HEK293 (cell line): ENCODE measurements around the gene KNOP1.

Experiments
- CTCF ChIA-PET: fragments of 350-600 bp; formaldehyde crosslinking; extraction: SDS; loops from one replicate; lab custom pipeline; 2021; ENCODE audit warnings: antibody characterized with exemption; lab: Yijun Ruan, JAX
- POLR2A ChIA-PET: fragments of 300-600 bp; formaldehyde crosslinking; extraction: SDS; loops from one replicate; lab custom pipeline; 2020; ENCODE audit warnings: antibody characterized with exemption, inconsistent platforms; lab: Yijun Ruan, JAX
- H3K27ac ChIP-seq: fragments of 200-500 bp; sonication (Bioruptor generic); 2 replicates; pipeline ENCODE4 v1.5.1; 2014; ENCODE audit warnings: low read depth, low read length, control low read depth, inconsistent platforms; ENCODE audit errors: extremely low read depth
- H3K36me3 ChIP-seq, 2 experiments: fragments of 200-500 bp in 1 of 2; sonication (Bioruptor generic) in 1 of 2; 1 replicate in 1 of 2; 2 replicates in 1 of 2; pipeline ENCODE4 v1.5.1; 2014 to 2017; ENCODE audit warnings: inconsistent platforms in 2 of 2, low read length in 2 of 2; ENCODE audit not compliant: control insufficient read depth in 2 of 2, insufficient read depth in 1 of 2
- H3K4me1 ChIP-seq: fragments of 200-500 bp; sonication (Bioruptor generic); 2 replicates; pipeline ENCODE4 v1.5.1; 2014; ENCODE audit warnings: mild to moderate bottlenecking, low read length, inconsistent platforms; ENCODE audit not compliant: control insufficient read depth, insufficient read depth
- H3K4me3 ChIP-seq: 2 replicates; pipeline ENCODE4 v1.5.1; 2011; ENCODE audit warnings: low read depth, mild to moderate bottlenecking, control low read depth, low read length, moderate library complexity
- H3K9me3 ChIP-seq: fragments of 200-500 bp; sonication (Bioruptor generic); 2 replicates; pipeline ENCODE4 v1.5.1; 2014; ENCODE audit warnings: low read depth, low read length, inconsistent platforms; ENCODE audit not compliant: control insufficient read depth, insufficient read depth
- PRDM2 ChIP-seq: fragments of 450-650 bp; formaldehyde crosslinking; IDR thresholded peaks from 2 replicates; pipeline ENCODE4 v1.5.1; 2016; ENCODE audit warnings: missing biosample characterization, missing genetic modification characterization, borderline replicate concordance
- TCF7L2 ChIP-seq: IDR thresholded peaks from 2 replicates; pipeline ENCODE4 v1.6.1; 2011; ENCODE audit warnings: low read depth, mild to moderate bottlenecking, inconsistent platforms, low read length, moderate library complexity, borderline replicate concordance
- ZBTB21 ChIP-seq: fragments of 450-650 bp; formaldehyde crosslinking; IDR thresholded peaks from 2 replicates; pipeline ENCODE4 v1.5.1; 2017; ENCODE audit warnings: missing biosample characterization, missing genetic modification characterization
- ZNF266 ChIP-seq: fragments of 450-650 bp; formaldehyde crosslinking; IDR thresholded peaks from 2 replicates; pipeline ENCODE4 v1.5.1; 2016; ENCODE audit warnings: missing biosample characterization, missing genetic modification characterization, low read depth
- ZNF335 ChIP-seq: fragments of 450-650 bp; formaldehyde crosslinking; conservative IDR thresholded peaks from 2 replicates; pipeline ENCODE4 v1.5.1; 2016; ENCODE audit warnings: missing biosample characterization, missing genetic modification characterization
- ZNF404 ChIP-seq: fragments of 450-650 bp; formaldehyde crosslinking; IDR thresholded peaks from 2 replicates; pipeline ENCODE4 v1.5.1; 2017; ENCODE audit warnings: missing biosample characterization, missing genetic modification characterization
- ZNF510 ChIP-seq: fragments of 450-650 bp; formaldehyde crosslinking; IDR thresholded peaks from 2 replicates; pipeline ENCODE4 v1.5.1; 2018; ENCODE audit warnings: mild to moderate bottlenecking, missing genetic modification characterization, missing biosample characterization; ENCODE audit not compliant: insufficient replicate concordance
- ZNF518A ChIP-seq: fragments of 450-650 bp; formaldehyde crosslinking; conservative IDR thresholded peaks from 2 replicates; pipeline ENCODE4 v1.5.1; 2016; ENCODE audit warnings: low read depth, missing biosample characterization, missing genetic modification characterization
- ZNF529 ChIP-seq: fragments of 450-650 bp; formaldehyde crosslinking; IDR thresholded peaks from 2 replicates; pipeline ENCODE4 v1.5.1; 2017; ENCODE audit warnings: missing genetic modification characterization, missing biosample characterization; ENCODE audit not compliant: insufficient replicate concordance
- ZNF548 ChIP-seq: fragments of 450-650 bp; formaldehyde crosslinking; IDR thresholded peaks from 2 replicates; pipeline ENCODE4 v1.5.1; 2016; ENCODE audit warnings: missing biosample characterization, missing genetic modification characterization
- ZNF654 ChIP-seq: fragments of 450-650 bp; formaldehyde crosslinking; IDR thresholded peaks from 2 replicates; pipeline ENCODE4 v1.5.1; 2016; ENCODE audit warnings: low read depth, missing biosample characterization, missing genetic modification characterization
- ZNF777 ChIP-seq: fragments of 450-650 bp; formaldehyde crosslinking; IDR thresholded peaks from 2 replicates; pipeline ENCODE4 v1.5.1; 2017; ENCODE audit warnings: missing biosample characterization, missing genetic modification characterization, borderline replicate concordance
- ZNF830 ChIP-seq: fragments of 450-650 bp; IDR thresholded peaks from 2 replicates; pipeline ENCODE4 v1.5.0; 2018; ENCODE audit warnings: missing biosample characterization, missing genetic modification characterization, low read depth, mild to moderate bottlenecking, moderate library complexity
- ZNF837 ChIP-seq: fragments of 450-650 bp; formaldehyde crosslinking; IDR thresholded peaks from 2 replicates; pipeline ENCODE4 v1.5.1; 2016; ENCODE audit warnings: missing biosample characterization, missing genetic modification characterization
- ZXDB ChIP-seq: fragments of 450-650 bp; formaldehyde crosslinking; IDR thresholded peaks from 2 replicates; pipeline ENCODE4 v1.5.1; 2016; ENCODE audit warnings: missing biosample characterization, missing genetic modification characterization

Gene KNOP1

GRCh38 chr16:19705843-19706242 is 12.2 kb downstream of the KNOP1 start (continued):
- no peak for TF ChIP-seq ZBTB21 (tag by site-specific recombination)
- TF ChIP-seq ZNF529 (tag by site-specific recombination): no peak
- TF ChIP-seq PRDM2 (tag by site-specific recombination): no peak
- TF ChIP-seq ZNF404 (tag by site-specific recombination): no peak
- TF ChIP-seq, all 188 proteins: peak for 0

- ChIA-PET CTCF (no interaction called here), POLR2A (interaction anchor here (1.5 kb wide), 1 partner anchor 150 kb away, joined by 4 read pairs; the partner anchor contains the start of gene VPS35L)
- H3K9me3 ChIP-seq: no peaks in the 10 kb centered on the region
- peaks cover 7 to 83% of the 10 kb centered on the region in 2 experiments for H3K36me3 ChIP-seq
- no peak overlapping the region for H3K27ac ChIP-seq
- H3K4me1 ChIP-seq: peaks cover 10% of the 10 kb centered on the region
- H3K4me3 ChIP-seq: no peak overlapping the region
- no peak for TF ChIP-seq ZNF510 (tag by site-specific recombination)
- TF ChIP-seq ZNF830 (tag by site-specific recombination): no peak
- no peak for TF ChIP-seq ZNF654 (tag by site-specific recombination)
- no peak for TF ChIP-seq ZXDB
- no peak for TF ChIP-seq ZNF548 (tag by site-specific recombination)
- TF ChIP-seq ZNF518A: no peak
- TF ChIP-seq TCF7L2: no peak
- no peak for TF ChIP-seq ZNF777
- TF ChIP-seq ZNF266: no peak
- no peak for TF ChIP-seq ZNF335 (tag by site-specific recombination)
- TF ChIP-seq ZNF837: no peak
These were observed 12.9 kb downstream of the KNOP1 start for GRCh38 chr16:19705146-19705501.
